Body of pancreas (tissue), 4 donors: Measurements from ENCODE around the gene GRID2.

Experiments used
- POLR2A ChIP-seq, 3 donors: fragments of 450-650 bp; IDR thresholded peaks; one replicate each; pipeline ENCODE4 v1.6.1; 2016; ENCODE audit warnings: antibody characterized with exemption in 3 of 3, mild to moderate bottlenecking in 2 of 3
- TF ChIP-seq, protein P1 (sequence below), 7 experiments: fragments of 450-650 bp in 4 of 7; fragments of 200-600 bp in 3 of 7; sonication (generic) in 3 of 7; IDR thresholded peaks; one replicate each; pipeline ENCODE4 v1.5.1; 2016 to 2019; ENCODE audit warnings: antibody characterized with exemption in 7 of 7

GRCh38 chr4:93061826-93062225, 758.1 kb downstream of the GRID2 start:
- TF ChIP-seq, protein P1, sequence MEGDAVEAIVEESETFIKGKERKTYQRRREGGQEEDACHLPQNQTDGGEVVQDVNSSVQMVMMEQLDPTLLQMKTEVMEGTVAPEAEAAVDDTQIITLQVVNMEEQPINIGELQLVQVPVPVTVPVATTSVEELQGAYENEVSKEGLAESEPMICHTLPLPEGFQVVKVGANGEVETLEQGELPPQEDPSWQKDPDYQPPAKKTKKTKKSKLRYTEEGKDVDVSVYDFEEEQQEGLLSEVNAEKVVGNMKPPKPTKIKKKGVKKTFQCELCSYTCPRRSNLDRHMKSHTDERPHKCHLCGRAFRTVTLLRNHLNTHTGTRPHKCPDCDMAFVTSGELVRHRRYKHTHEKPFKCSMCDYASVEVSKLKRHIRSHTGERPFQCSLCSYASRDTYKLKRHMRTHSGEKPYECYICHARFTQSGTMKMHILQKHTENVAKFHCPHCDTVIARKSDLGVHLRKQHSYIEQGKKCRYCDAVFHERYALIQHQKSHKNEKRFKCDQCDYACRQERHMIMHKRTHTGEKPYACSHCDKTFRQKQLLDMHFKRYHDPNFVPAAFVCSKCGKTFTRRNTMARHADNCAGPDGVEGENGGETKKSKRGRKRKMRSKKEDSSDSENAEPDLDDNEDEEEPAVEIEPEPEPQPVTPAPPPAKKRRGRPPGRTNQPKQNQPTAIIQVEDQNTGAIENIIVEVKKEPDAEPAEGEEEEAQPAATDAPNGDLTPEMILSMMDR (IDR thresholded peaks at IDR 0.05) = no peak
- no peak for TF ChIP-seq POLR2A (IDR thresholded peaks at IDR 0.05)
